Measurements from ENCODE around the gene RNF217. TPM values are rescaled to one million over a fixed set of nuclear protein-coding genes. Genes with fewer than 3 reads are reported as not detected.

Gene RNF217
- total and polyA plus RNA-seq, 10 of the 15 experiments (the other 5 are each of a cell fraction or from before 2014, with no cell fraction given) = under 0.01 to 11.7 (median 0.04) TPM; not detected in 3

GRCh38 chr6:125014661-125014957 lies 52.4 kb downstream of the RNF217 start:
- intact Hi-C loops (cut with micrococcal nuclease; ENCODE audit: unreplicated experiment) = no loop called here
- ChIA-PET SMC1A (ENCODE audit: uncharacterized antibody, unreplicated experiment) (interaction anchor here (0.9 kb wide), 1 partner anchor 42 kb away, joined by 3 read pairs; no protein-coding TSS in a partner anchor), CTCF (no interaction called here)

DNA sequence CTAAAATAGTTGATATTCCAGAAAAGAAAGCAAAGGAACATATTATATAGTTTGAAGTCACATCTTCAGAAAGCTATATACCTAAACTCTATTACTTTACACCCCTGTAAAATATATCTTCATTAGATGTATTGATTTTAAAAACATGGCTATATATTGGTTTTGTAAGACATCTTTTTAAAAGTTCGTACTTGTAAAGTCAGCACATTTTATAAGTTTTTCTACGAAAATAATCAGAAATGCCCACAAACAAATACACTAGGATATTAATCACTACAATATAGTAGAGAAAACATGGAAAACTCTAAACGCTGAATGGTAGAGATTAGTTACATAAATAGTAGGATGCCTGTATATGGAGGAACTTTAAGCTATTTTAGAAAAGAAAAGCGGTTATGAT lies 52.9 kb downstream of the RNF217 start:
- SMC1A ChIA-PET (ENCODE audit: uncharacterized antibody, unreplicated experiment) = no interaction called here
- TF ChIP-seq HDAC2 (IDR thresholded peaks at IDR 0.05) (no peak), ATF3 (IDR thresholded peaks at IDR 0.05; ENCODE audit: borderline replicate concordance, extremely low read depth, low read depth, low read length) (no peak), ATF2 (IDR thresholded peaks at IDR 0.05; ENCODE audit: low read length) (no peak), HDGF (IDR thresholded peaks at IDR 0.05) (no peak), CHD4 (IDR thresholded peaks at IDR 0.05) (no peak), ZNF384 (IDR thresholded peaks at IDR 0.05; ENCODE audit: borderline replicate concordance, low read depth, low read length) (no peak), RCOR1 (conservative IDR thresholded peaks at IDR 0.05; ENCODE audit: low read depth, low read length) (no peak), TCF12 (IDR thresholded peaks at IDR 0.05; ENCODE audit: low read depth, low read length) (no peak), GATAD2B (conservative IDR thresholded peaks at IDR 0.05; ENCODE audit: low read depth) (no peak), ZSCAN29 (IDR thresholded peaks at IDR 0.05) (no peak), SRF (IDR thresholded peaks at IDR 0.05; ENCODE audit: low read depth in 2 of 2, low read length in 2 of 2) (no peak)
- TF ChIP-seq, protein P1, sequence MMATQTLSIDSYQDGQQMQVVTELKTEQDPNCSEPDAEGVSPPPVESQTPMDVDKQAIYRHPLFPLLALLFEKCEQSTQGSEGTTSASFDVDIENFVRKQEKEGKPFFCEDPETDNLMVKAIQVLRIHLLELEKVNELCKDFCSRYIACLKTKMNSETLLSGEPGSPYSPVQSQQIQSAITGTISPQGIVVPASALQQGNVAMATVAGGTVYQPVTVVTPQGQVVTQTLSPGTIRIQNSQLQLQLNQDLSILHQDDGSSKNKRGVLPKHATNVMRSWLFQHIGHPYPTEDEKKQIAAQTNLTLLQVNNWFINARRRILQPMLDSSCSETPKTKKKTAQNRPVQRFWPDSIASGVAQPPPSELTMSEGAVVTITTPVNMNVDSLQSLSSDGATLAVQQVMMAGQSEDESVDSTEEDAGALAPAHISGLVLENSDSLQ (IDR thresholded peaks at IDR 0.05) = no peak

More at GRCh38 chr6:125014661-125014957, 52.4 kb downstream of the RNF217 start:
- Histone ChIP-seq H4K20me1 (ENCODE audit: control insufficient read depth, insufficient read depth) (no peaks in the 10 kb centered on the region), H3K4me1 (ENCODE audit: control insufficient read depth, insufficient read depth, low read length) (no peaks in the 10 kb centered on the region), H2AFZ (ENCODE audit: control insufficient read depth, low read depth, low read length) (no peak overlapping the region), H3K4me3 (no peak overlapping the region), H3K4me2 (ENCODE audit: control insufficient read depth, insufficient read depth) (no peak overlapping the region), H3K36me3 (ENCODE audit: control insufficient read depth in 2 of 2, insufficient read depth in 2 of 2, low read length in 1 of 2) (no peaks in the 10 kb centered on the region), H3K9ac (ENCODE audit: control insufficient read depth, insufficient read depth, low read length) (no peak overlapping the region), H3K27me3 (replicated peaks in 1 of 2; ENCODE audit: control insufficient read depth in 2 of 2, insufficient read depth in 2 of 2, low read length in 1 of 2) (no peaks in the 10 kb centered on the region), H3K27ac (ENCODE audit: control insufficient read depth, insufficient read depth) (no peak overlapping the region), H3K9me3 (replicated peaks; ENCODE audit: control insufficient read depth, insufficient read depth, low read length) (no peaks in the 10 kb centered on the region), H3K79me2 (ENCODE audit: control insufficient read depth, insufficient read depth, low read length) (no peaks in the 10 kb centered on the region)
- no peak for ATAC-seq
- FAIRE-seq = no peak
- POLR2A ChIA-PET = no interaction called here
- no peak for DNase-seq (ENCODE audit: low read depth, low spot score)
- TF ChIP-seq EP300 (IDR thresholded peaks at IDR 0.05; ENCODE audit: borderline replicate concordance in 1 of 2, control insufficient read depth in 1 of 2, low read depth in 2 of 2, low read length in 2 of 2) (no peak), ZNF622 (IDR thresholded peaks at IDR 0.05) (no peak), HSF1 (IDR thresholded peaks at IDR 0.05; ENCODE audit: low read depth, low read length) (no peak), PAX5 (IDR thresholded peaks at IDR 0.05; ENCODE audit: borderline replicate concordance, low read depth, low read length) (no peak)
- no TSS peak for BruUV-seq (replicated peaks)
- RAD21 ChIA-PET (ENCODE audit: unreplicated experiment) = no interaction called here
- in situ Hi-C loops (cut with MboI) = no loop called here

More for the DNA sequence above, 52.9 kb downstream of the RNF217 start:
- no peak overlapping the region for H3K4me3 ChIP-seq
- H4K20me1 ChIP-seq (ENCODE audit: control insufficient read depth, insufficient read depth) = no peaks in the 10 kb centered on the region
- ChIA-PET RAD21 (ENCODE audit: unreplicated experiment) (no interaction called here), POLR2A (no interaction called here), CTCF (no interaction called here)
- no peak overlapping the region for H2AFZ ChIP-seq (ENCODE audit: control insufficient read depth, low read depth, low read length)
- WGBS (ENCODE audit: insufficient coverage, insufficient replicate concordance, low lambda C conversion rate, missing lambda C conversion rate) = 31% methylated on average over 4 of the region's 4 CpGs
- no peak overlapping the region for H3K4me2 ChIP-seq (ENCODE audit: control insufficient read depth, insufficient read depth)
- FAIRE-seq (no peak), ATAC-seq (no peak), DNase-seq (ENCODE audit: low read depth, low spot score) (no peak)
- H3K4me1 ChIP-seq (ENCODE audit: control insufficient read depth, insufficient read depth, low read length) = no peaks in the 10 kb centered on the region
- H3K27ac ChIP-seq (ENCODE audit: control insufficient read depth, insufficient read depth) = no peak overlapping the region
- BruUV-seq (replicated peaks) = no TSS peak
- H3K9me3 ChIP-seq (replicated peaks; ENCODE audit: control insufficient read depth, insufficient read depth, low read length) = no peaks in the 10 kb centered on the region
- H3K9ac ChIP-seq (ENCODE audit: control insufficient read depth, insufficient read depth, low read length) = no peak overlapping the region
- no peaks in the 10 kb centered on the region for H3K79me2 ChIP-seq (ENCODE audit: control insufficient read depth, insufficient read depth, low read length)
- H3K36me3 ChIP-seq (ENCODE audit: control insufficient read depth in 2 of 2, insufficient read depth in 2 of 2, low read length in 1 of 2) = no peaks in the 10 kb centered on the region
- in situ Hi-C loops (cut with MboI) = no loop called here
- intact Hi-C loops (cut with micrococcal nuclease; ENCODE audit: unreplicated experiment) = no loop called here
- H3K27me3 ChIP-seq (replicated peaks in 1 of 2; ENCODE audit: control insufficient read depth in 2 of 2, insufficient read depth in 2 of 2, low read length in 1 of 2) = no peaks in the 10 kb centered on the region
